Mucosa of descending colon (tissue), 3 donors: ENCODE data around the gene OR13H1. TPM values are rescaled to one million over a fixed set of nuclear protein-coding genes. Genes with fewer than 3 reads are reported as not detected.
"Not testable (repeated sequence)": the region's sequence is repeated elsewhere in the genome, so short reads cannot be mapped to it uniquely, and the experiment has no call there.

ENCODE experiments used
- ATAC-seq: fragments of 200-7000 bp; cut with Tn5 transposase; one replicate; pipeline ENCODE4 v1.9.1; 2020; ENCODE audit warnings: mild to moderate bottlenecking, moderate library complexity
- DNase-seq, 3 donors: peaks; one replicate each; pipeline ENCODE4 v3.0.0-alpha.2; 2020
- H3K36me3 ChIP-seq: fragments of 200-600 bp; one replicate; pipeline ENCODE4 v1.8.0; 2021; ENCODE audit warnings: low read depth, mild to moderate bottlenecking
- H3K4me1 ChIP-seq: fragments of 200-600 bp; one replicate; pipeline ENCODE4 v1.8.0; 2021; ENCODE audit warnings: low read depth, mild to moderate bottlenecking
- H3K4me3 ChIP-seq: fragments of 200-600 bp; one replicate; pipeline ENCODE4 v1.8.0; 2021; ENCODE audit warnings: mild to moderate bottlenecking
- H3K9me3 ChIP-seq: fragments of 200-600 bp; one replicate; pipeline ENCODE4 v1.8.0; 2021; ENCODE audit warnings: mild to moderate bottlenecking
- intact Hi-C, 2 donors: fragments of 100-400 bp; cut with DNase I in 1 of 2; cut with micrococcal nuclease in 1 of 2; formaldehyde crosslinking; loops; one replicate each; pipeline versions ENCODE4 v1.11.0 to v1.11.1; 2022; cut with DNase I, micrococcal nuclease
- total RNA-seq, 3 donors: library from RNA; stranded (reverse); fragmentation: NEBNext Ultra II Directional in 2 of 3; extraction: Animal tissue kit (Norgen Biotek cat#: 25700) in 2 of 3; gene quantifications; one replicate each; pipeline versions ENCODE4 v1.2.1 to v1.2.4, GENCODE V29; 2021 to 2023
- TF ChIP-seq, protein P1 (sequence below): fragments of 200-600 bp; IDR thresholded peaks from one replicate; pipeline ENCODE4 v1.8.0; 2022; ENCODE audit warnings: antibody characterized with exemption, mild to moderate bottlenecking
- donor health status: DM: no; HTN: no; CAD: no; lungs with moderate emphysema.
- donor health status: DM: no; HTN: no; CAD: no.
- donor health status: DM: no; HTN: yes; CAD: no.

Gene OR13H1
- total RNA-seq, 3 donors from 2014 or later = not detected

DNA sequence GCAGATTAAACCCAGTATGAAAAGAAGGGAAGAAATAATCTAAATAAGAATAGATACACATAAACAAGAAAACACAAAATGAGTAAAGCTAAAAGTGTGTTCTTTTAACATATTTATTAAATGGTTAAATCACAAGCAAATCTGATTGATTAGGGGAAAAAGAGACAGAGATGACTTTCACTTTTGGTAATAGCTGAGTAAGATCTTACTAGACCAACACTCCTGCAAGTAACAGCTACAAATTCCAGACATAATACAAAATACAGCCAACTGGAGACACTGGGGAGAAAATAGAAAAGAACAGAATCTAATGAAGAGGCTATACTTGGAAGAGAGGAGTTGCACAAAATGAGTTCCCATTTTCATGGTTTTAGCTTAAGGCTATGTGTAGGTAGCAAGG lies 33.5 kb downstream of the OR13H1 start:
- ATAC-seq (no peak), DNase-seq (no peak)
- Histone ChIP-seq H3K36me3 (no peaks in the 10 kb centered on the region), H3K4me1 (no peaks in the 10 kb centered on the region), H3K4me3 (no peak overlapping the region), H3K9me3 (no peaks in the 10 kb centered on the region)
- intact Hi-C loops = no loop called here
- TF ChIP-seq, protein P1, sequence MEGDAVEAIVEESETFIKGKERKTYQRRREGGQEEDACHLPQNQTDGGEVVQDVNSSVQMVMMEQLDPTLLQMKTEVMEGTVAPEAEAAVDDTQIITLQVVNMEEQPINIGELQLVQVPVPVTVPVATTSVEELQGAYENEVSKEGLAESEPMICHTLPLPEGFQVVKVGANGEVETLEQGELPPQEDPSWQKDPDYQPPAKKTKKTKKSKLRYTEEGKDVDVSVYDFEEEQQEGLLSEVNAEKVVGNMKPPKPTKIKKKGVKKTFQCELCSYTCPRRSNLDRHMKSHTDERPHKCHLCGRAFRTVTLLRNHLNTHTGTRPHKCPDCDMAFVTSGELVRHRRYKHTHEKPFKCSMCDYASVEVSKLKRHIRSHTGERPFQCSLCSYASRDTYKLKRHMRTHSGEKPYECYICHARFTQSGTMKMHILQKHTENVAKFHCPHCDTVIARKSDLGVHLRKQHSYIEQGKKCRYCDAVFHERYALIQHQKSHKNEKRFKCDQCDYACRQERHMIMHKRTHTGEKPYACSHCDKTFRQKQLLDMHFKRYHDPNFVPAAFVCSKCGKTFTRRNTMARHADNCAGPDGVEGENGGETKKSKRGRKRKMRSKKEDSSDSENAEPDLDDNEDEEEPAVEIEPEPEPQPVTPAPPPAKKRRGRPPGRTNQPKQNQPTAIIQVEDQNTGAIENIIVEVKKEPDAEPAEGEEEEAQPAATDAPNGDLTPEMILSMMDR = no peak

DNA sequence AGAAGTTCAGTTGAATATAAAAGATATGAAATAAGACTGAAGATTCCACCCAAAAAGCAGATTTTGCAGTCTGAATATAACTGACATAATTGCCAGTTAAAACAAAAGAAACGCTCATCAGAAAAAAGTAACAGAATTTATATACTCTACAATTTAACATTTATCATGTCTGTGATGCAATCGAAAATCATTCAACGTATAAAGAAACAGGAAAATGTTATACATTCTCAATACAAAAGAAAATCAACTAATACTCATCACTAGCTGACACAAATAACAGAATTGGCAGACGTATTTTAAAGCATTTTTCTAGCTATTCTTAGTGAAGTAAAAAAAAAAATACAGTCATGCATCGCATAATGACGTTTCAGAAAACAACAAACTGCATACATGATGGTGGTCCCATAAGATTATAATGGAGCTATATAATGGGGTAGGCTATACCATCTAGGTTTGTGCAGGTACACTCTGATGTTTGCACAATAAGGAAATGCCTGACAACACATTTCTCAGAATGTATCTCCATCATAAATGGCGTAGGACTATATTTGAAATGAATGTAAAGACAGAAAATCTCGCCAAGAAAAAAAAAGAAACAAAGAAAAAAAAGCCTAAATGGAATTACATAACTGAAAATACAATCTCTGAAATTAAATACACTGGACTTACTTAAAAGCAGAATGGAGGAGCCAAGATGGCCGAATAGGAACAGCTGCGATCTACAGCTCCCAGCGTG lies 34.3 kb downstream of the OR13H1 start:
- Histone ChIP-seq H3K36me3 (no peaks in the 10 kb centered on the region), H3K4me1 (no peaks in the 10 kb centered on the region), H3K4me3 (no peak overlapping the region), H3K9me3 (no peaks in the 10 kb centered on the region)
- ATAC-seq (no peak), DNase-seq (no peak)
- TF ChIP-seq, protein P1 = no peak
- intact Hi-C loops = no loop called here

DNA sequence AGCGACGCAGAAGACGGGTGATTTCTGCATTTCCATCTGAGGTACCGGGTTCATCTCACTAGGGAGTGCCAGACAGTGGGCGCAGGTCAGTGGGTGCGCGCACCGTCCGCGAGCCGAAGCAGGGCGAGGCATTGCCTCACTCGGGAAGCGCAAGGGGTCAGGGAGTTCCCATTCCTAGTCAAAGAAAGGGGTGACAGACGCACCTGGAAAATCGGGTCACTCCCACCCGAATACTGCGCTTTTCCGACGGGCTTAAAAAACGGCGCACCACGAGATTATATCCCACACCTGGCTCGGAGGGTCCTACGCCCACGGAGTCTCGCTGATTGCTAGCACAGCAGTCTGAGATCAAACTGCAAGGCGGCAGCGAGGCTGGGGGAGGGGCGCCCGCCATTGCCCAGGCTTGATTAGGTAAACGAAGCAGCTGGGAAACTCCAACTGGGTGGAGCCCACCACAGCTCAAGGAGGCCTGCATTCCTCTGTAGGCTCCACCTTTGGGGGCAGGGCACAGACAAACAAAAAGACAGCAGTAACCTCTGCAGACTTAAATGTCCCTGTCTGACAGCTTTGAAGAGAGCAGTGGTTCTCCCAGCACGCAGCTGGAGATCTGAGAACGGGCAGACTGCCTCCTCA lies 35.0 kb downstream of the OR13H1 start:
- ATAC-seq, H3K4me1 ChIP-seq, H3K36me3 ChIP-seq, intact Hi-C loops, DNase-seq, H3K4me3 ChIP-seq, H3K9me3 ChIP-seq: not testable (repeated sequence)

DNA sequence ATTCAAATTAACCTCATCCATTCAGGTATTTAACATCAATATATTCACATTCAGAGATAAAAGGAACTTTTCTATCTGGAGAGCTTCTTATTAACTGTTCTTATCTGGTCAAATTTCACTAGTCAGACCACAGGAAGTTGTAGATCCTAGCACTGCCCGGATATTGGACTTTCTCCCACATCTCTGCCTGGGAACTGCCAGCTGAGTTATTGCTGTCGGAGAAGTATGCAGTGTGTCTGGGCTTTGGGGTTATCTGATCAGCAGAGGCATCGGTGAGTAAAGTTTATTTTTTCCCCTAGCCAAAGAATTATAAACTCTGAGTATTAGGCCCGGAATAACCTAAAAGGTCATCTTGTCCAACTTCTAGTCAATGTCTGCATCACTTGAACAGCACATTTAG lies 45.1 kb downstream of the OR13H1 start:
- ATAC-seq = no peak

More for the DNA sequence above, 45.1 kb downstream of the OR13H1 start:
- no peak overlapping the region for H3K4me3 ChIP-seq
- intact Hi-C loops = no loop called here
- H3K4me1 ChIP-seq = no peaks in the 10 kb centered on the region
- H3K9me3 ChIP-seq = no peaks in the 10 kb centered on the region
- H3K36me3 ChIP-seq = no peaks in the 10 kb centered on the region
- DNase-seq = no peak
- TF ChIP-seq, protein P1 = no peak
